ENCODE data around the gene EIF4EBP2. TPM values are rescaled to one million over a fixed set of nuclear protein-coding genes. Genes with fewer than 3 reads are reported as not detected.

EIF4EBP2 gene
- total RNA-seq, 1 experiment from 2014 or later, result 80.3 TPM

DNA sequence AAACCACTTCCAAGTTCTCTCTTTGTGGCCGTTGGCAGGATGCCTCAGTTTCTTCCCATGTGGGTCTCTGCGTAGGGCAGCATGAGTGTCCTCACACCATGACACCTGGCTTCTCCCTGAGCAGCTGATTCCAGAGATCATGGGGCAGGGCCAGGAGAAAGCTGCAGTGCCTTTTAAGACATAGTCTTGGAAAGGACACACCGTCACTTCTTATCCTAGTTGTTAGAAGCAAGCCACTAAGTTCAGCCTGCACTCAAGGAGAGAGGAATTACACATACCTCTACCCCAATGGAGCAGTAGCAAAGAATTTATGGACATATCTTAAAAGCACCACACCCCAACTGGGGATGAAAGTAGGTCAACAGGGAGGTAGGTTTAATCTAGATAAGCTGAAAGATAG, 21.2 kb downstream of the EIF4EBP2 start:
- Histone ChIP-seq H3K4me2 (no peak overlapping the region), H3K9me2 (ENCODE audit: insufficient read depth) (no peaks in the 10 kb centered on the region), H3K4me3 (no peak overlapping the region), H3K4me1 (replicated peaks; ENCODE audit: insufficient read depth) (no peaks in the 10 kb centered on the region), H2AFZ (no peak overlapping the region), H3K79me2 (ENCODE audit: low read depth) (no peaks in the 10 kb centered on the region), H3K9me3 (ENCODE audit: insufficient read depth, low read depth) (no peaks in the 10 kb centered on the region), H3K27me3 (ENCODE audit: insufficient read depth, low read depth) (no peaks in the 10 kb centered on the region), H3K27ac (no peak overlapping the region), H4K20me1 (ENCODE audit: insufficient read depth) (peaks cover 18% of the 10 kb centered on the region), H3K36me3 (ENCODE audit: low read depth) (peaks cover 61% of the 10 kb centered on the region), H3F3A (ENCODE audit: insufficient read depth, low read depth) (no peaks in the 10 kb centered on the region; the same call in 1 of the 2 replicates)
- no peak for TF ChIP-seq EZH2 (IDR thresholded peaks at IDR 0.05; ENCODE audit: low read depth)
- TF ChIP-seq, protein P1, sequence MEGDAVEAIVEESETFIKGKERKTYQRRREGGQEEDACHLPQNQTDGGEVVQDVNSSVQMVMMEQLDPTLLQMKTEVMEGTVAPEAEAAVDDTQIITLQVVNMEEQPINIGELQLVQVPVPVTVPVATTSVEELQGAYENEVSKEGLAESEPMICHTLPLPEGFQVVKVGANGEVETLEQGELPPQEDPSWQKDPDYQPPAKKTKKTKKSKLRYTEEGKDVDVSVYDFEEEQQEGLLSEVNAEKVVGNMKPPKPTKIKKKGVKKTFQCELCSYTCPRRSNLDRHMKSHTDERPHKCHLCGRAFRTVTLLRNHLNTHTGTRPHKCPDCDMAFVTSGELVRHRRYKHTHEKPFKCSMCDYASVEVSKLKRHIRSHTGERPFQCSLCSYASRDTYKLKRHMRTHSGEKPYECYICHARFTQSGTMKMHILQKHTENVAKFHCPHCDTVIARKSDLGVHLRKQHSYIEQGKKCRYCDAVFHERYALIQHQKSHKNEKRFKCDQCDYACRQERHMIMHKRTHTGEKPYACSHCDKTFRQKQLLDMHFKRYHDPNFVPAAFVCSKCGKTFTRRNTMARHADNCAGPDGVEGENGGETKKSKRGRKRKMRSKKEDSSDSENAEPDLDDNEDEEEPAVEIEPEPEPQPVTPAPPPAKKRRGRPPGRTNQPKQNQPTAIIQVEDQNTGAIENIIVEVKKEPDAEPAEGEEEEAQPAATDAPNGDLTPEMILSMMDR (conservative IDR thresholded peaks at IDR 0.05), result no peak
- no peak for DNase-seq
- ChIA-PET POLR2A (ENCODE audit: unreplicated experiment) (no interaction called here), CTCF (no interaction called here)
- intact Hi-C loops (cut with micrococcal nuclease; ENCODE audit: unreplicated experiment), result no loop called here
- BruUV-seq (replicated peaks), result no TSS peak

DNA sequence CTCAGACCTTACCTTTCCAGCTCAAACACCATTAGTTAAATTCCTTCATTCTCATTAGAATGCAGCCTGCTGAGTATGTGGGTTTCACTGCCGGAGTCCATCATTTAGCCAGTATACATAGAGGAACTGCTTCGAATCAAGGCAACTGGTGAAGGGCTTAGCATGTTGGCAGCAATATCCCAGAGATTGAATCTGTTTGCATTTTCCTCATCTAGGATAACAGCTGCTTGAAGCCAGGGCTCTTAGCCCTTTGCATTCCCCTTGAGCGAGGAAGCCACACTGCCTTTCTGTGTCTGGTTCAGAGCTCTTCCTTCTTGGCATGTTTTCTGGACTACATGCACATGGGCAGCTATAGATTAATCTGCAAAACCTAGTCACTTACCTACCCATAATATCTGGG, 22.9 kb downstream of the EIF4EBP2 start:
- no TSS peak for BruUV-seq (replicated peaks)
- CTCF ChIA-PET, result no interaction called here
- no peaks in the 10 kb centered on the region; the same call in 1 of the 2 replicates for H3F3A ChIP-seq (ENCODE audit: insufficient read depth, low read depth)
- H3K27ac ChIP-seq, result no peak overlapping the region
- peaks cover 18% of the 10 kb centered on the region for H4K20me1 ChIP-seq (ENCODE audit: insufficient read depth)
- no peak overlapping the region for H3K4me2 ChIP-seq
- peaks cover 51% of the 10 kb centered on the region for H3K36me3 ChIP-seq (ENCODE audit: low read depth)
- no peaks in the 10 kb centered on the region for H3K9me3 ChIP-seq (ENCODE audit: insufficient read depth, low read depth)
- no peaks in the 10 kb centered on the region for H3K79me2 ChIP-seq (ENCODE audit: low read depth)
- H2AFZ ChIP-seq, result no peak overlapping the region
- H3K27me3 ChIP-seq (ENCODE audit: insufficient read depth, low read depth), result no peaks in the 10 kb centered on the region
- intact Hi-C loops (cut with micrococcal nuclease; ENCODE audit: unreplicated experiment), result no loop called here
- POLR2A ChIA-PET (ENCODE audit: unreplicated experiment), result interaction anchor here (0.7 kb wide), 1 partner anchor 19 kb away, joined by 4 read pairs; no protein-coding TSS in a partner anchor
- H3K4me1 ChIP-seq (replicated peaks; ENCODE audit: insufficient read depth), result no peaks in the 10 kb centered on the region
- no peak for DNase-seq
- no peaks in the 10 kb centered on the region for H3K9me2 ChIP-seq (ENCODE audit: insufficient read depth)
- TF ChIP-seq, protein P1 (conservative IDR thresholded peaks at IDR 0.05), result no peak
- TF ChIP-seq EZH2 (IDR thresholded peaks at IDR 0.05; ENCODE audit: low read depth), result no peak
- H3K4me3 ChIP-seq, result no peak overlapping the region

DNA sequence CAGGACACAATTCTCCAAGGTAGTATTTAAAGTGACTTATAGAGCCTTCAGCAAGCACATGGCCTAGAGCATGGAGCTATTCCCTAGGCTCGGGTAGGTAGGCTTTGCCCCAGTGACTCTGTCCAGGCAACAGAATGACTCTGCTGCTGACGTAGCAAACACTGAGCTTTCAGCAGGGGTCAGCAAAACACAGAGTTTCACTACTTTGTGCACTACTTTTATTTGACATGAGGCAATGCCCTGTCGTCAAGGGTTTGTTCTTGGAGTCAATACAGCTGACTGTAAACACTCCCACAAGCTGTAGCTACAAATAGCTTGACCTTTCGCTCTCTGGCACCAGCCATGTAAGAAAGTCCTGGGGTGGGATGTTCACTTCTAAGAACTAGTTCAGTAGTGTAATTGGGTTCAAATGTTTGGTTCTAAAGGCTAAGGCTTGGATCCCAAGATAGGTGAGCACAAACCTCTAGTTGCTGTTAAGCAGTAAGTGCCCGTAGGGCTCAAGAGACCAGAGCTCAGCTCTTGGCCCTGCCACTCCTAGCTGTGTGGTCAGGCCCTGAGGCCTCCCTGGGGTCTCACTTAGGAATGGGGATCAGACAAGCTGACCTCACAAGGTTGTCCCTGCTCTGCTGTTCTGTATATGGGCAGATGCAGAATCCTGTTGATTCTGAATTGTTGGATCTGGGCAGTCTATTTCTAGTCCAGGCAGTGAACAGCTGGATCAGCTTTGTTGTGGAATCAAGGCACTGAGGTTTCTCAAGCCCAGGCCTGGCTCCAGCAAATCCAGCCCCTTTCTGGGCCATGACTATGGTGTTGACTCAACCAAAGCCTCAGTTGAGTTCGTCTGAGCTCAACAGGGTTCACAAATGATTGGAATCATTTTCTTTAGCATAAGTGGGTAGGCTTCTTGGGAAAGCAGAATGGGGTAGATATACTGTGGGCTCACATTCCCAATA, 26.8 kb downstream of the EIF4EBP2 start:
- H3K36me3 ChIP-seq (ENCODE audit: low read depth), result peaks cover 13% of the 10 kb centered on the region
- CTCF ChIA-PET, result no interaction called here
- BruUV-seq (replicated peaks), result no TSS peak
- POLR2A ChIA-PET (ENCODE audit: unreplicated experiment), result no interaction called here
- H3F3A ChIP-seq (ENCODE audit: insufficient read depth, low read depth), result peaks cover 6% of the 10 kb centered on the region; the same call in 1 of the 2 replicates
- no peak overlapping the region for H3K4me2 ChIP-seq
- no peaks in the 10 kb centered on the region for H3K27me3 ChIP-seq (ENCODE audit: insufficient read depth, low read depth)
- H3K79me2 ChIP-seq (ENCODE audit: low read depth), result no peaks in the 10 kb centered on the region
- no peak overlapping the region for H2AFZ ChIP-seq
- no peak overlapping the region for H3K27ac ChIP-seq
- H3K4me3 ChIP-seq, result no peak overlapping the region
- H3K9me3 ChIP-seq (ENCODE audit: insufficient read depth, low read depth), result no peaks in the 10 kb centered on the region
- DNase-seq, result no peak
- no peak for TF ChIP-seq EZH2 (IDR thresholded peaks at IDR 0.05; ENCODE audit: low read depth)
- TF ChIP-seq, protein P1 (conservative IDR thresholded peaks at IDR 0.05), result no peak
- H3K9me2 ChIP-seq (ENCODE audit: insufficient read depth), result no peaks in the 10 kb centered on the region
- H4K20me1 ChIP-seq (ENCODE audit: insufficient read depth), result peaks cover 10% of the 10 kb centered on the region
- intact Hi-C loops (cut with micrococcal nuclease; ENCODE audit: unreplicated experiment), result no loop called here
- H3K4me1 ChIP-seq (replicated peaks; ENCODE audit: insufficient read depth), result no peaks in the 10 kb centered on the region
